ENCODE results near the gene MRPL10.

The MRPL10 gene

DNA sequence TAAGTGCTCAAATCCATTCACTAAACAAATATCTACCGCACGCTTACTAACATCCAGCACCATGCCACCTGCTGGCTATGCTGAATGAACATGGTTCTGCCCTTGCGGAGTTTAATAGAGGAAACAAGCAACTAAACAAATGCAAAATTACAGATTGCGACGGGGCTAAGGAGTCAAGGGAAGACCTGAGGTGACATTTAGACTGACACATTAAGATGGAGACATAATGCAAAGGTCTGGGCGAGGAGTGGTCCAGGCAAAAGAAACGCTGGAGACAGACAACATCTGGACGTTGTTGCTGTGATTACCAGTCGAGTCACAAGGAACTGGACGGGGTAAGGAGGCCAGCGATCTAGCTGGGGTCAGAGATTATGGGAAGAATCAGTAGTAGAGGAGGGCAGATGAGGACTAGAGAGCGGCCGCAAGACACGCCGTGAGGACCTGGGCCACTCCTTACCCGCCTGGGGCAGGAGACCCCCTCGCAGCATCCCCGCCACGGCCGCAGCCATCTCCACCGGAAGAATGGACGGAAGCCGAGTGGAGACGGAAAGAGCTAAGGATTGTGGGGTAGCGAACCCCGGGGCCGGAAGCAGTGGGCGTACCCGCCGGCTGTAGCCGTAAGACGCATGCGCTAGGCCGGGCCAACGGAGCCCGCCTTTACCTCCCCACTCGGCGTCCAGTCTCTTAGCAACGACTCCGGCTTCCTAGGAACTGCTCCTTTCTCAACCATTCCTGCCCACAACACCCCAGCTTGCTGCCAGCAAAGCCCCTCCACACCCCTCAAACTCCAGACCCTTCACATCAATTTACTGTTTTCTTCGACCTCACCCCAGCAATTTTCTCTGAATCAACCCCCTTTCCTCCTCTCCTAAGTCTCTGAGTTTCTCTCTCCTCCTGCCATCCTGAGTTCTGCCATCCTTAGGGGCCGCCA is at the start of gene MRPL10, which contains the start of gene LRRC46:
Gene MRPL10 (minus strand): TSS at position 539 of the 931 bp plus-strand sequence. CDS start 30 bp downstream, at position 509.
Gene LRRC46 (plus strand): TSS at position 668 of the 931 bp plus-strand sequence. CDS start 320 bp downstream, outside the sequence.
- DNase-seq: peak; percentile 85 to 95

DNA sequence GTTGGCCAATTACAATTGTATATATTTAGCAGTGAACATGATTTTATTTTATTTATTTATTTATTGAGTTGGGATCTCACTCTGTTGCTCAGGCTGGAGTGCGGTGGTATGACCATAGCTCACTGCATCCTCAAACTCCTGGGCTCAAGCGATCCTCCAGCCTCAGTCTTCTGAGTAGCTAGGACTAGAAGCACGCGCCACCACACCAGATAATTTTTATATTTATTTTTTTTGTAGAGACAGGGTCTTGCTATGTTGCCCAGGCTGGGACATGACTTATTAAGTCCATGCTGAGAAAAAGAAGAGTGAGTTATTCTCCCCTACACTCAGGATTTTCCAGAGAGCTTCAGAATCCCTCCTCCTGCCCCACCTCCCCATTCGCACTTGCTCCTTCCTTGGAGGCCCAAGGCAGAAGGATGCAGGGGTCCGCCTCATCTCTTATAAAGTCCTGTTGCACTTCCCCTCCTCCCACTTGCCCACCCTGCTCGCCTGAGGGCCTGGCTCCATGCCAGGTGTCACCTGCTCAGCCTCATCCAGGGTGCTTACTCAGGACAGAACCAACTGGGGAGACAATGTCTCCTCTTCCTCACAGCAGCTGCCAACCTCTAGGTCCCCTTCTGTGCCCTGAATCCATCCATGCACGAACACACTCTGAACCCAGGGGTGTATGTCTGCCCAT is 48.6 kb upstream of the MRPL10 start:
- DNase-seq: peak in 1 of 2 experiments; percentile 25

DNA sequence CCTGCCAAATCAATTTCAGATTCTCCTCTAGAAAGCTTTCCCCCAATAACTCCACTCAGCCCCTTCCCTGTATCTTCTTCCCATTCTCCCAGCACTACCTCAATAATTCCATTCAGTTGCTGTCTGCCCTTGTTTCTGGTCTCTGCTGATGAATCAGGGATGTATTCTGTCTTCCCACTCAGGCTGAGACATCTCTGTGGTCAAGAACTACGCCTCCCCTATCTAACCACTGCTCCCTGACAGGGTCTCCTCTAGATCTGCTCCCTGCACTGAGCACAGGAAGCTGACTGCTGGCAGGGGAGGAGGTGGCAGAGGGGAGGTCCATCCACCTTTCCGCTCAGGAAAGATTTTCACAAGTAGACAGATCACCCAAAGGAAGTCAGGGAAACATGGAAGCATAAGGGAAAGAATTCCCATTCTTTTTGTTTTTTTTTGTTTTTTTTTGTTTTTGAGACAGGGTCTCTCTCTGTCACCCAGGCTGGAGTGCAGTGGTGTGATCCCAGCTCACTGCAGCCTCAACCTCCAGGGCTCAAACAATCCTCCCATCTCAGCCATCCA is 47.8 kb upstream of the MRPL10 start:
- no peak for DNase-seq

DNA sequence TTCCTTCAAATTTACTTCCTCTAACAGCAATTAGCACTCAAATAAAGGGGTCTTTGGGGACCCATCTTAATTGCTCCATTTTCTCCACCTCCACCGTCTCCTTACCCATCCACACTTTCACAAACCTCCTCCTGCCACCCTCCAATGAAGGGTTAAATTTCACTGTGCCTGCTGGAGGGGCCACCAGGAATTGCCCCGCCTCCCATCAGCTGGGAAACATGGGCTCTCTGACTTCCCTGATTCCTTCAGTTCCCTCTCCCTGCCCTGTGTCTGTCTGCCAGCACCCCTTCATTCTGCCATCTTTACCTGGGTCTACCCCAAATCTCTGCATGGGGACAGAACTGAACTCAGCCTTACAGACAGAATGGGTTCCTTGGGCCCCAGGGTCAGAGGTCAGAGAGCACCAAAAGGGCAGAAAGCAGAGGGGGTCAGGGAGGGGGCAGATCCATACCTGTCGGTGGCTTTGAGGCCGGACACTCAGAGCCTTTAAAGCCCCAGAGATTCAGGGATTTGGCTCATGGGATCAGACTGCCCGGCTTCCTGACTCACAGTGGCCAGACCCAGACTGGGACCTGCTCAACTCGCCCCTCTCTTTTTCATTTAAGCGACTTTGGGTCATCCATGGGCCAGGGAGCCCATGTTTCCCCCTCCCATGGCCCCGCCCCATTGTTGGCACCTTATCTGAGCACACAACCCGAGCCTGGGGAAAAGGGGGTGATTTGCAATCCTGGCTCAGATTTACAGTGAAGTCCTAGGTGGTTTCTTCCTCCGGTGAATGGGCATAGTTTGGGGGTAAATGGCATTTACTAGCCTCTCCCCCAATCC is 47.1 kb upstream of the MRPL10 start:
- DNase-seq: no peak

DNA sequence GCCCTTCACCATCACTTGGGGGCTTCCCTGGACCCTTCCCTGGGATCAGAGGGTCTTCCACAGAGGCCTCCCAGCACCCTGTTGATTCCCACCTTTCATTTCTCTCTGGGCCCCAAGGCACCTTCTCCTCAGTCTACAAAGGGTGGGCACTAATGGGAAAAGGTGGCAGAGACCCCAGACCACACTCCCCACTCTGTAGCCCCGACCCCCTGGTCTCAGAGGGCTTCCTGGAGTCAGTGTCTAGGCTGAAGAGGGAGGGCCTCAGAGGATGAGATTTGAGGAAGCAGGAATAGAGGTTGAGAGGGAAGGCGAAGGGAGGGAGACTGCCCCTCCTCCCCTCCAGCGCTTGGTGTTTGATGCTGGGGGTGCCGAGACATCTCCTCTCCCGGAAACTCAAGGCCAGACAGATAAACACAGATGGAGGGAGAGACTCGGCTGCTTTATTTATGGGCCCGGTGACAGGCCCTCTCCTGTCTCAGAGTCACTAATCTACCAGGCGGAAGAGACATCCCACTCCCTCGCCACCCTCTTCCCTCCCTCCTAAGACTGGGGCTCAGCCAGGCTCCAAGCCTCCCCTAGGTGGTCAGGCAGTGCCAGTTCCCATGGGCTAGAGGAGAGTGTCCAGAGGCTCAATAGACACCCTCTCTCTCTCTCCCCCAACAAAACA is 46.2 kb upstream of the MRPL10 start:
- no peak for DNase-seq

DNA sequence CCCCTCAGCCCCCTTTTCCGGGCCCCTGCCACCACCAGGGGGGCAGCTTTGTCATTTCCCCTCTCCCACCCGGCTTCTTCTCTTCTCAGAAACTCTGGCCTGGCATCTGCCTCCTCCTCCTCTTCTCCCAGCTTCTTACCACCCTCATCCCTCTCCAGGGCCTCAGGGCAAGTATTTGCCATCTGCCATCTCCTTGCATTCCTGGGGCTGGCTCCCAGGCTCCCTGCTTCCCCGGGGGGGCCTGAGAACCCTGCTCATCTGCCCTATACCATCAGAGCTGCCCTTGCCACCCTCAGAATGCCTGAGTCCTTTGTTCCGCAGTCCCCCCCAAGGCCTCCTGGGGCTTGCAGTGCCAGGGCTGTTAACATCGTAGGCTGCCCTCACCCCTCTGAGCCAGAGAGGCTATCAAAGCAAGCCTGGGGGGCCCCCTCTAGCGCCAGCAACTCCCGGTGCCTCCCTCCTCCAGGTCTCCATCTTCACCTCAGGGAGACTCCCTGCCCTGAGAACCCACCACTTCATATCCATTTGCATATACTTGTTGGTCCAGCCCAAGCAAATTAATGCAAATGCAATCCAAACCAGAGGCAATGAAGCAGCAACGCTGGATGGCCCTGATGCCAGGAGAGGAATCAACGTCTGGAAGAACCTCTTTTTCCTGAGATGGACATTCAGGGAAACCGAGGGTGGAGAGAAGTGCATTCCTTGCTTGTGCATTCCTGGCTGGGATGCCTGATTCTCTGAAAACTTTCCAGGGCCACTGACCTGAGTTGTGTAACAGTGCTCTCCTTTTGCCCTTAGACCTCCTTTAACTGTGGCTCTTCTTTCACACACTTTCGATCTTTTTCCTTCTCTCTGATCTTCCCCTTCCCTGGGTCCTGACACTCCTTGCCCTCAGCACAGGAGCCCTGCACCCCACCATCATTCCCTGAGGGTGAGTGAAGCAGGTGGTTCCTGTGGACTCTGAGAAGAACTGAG is 44.0 kb upstream of the MRPL10 start:
- peak; percentile 94 to 97 for DNase-seq

DNA sequence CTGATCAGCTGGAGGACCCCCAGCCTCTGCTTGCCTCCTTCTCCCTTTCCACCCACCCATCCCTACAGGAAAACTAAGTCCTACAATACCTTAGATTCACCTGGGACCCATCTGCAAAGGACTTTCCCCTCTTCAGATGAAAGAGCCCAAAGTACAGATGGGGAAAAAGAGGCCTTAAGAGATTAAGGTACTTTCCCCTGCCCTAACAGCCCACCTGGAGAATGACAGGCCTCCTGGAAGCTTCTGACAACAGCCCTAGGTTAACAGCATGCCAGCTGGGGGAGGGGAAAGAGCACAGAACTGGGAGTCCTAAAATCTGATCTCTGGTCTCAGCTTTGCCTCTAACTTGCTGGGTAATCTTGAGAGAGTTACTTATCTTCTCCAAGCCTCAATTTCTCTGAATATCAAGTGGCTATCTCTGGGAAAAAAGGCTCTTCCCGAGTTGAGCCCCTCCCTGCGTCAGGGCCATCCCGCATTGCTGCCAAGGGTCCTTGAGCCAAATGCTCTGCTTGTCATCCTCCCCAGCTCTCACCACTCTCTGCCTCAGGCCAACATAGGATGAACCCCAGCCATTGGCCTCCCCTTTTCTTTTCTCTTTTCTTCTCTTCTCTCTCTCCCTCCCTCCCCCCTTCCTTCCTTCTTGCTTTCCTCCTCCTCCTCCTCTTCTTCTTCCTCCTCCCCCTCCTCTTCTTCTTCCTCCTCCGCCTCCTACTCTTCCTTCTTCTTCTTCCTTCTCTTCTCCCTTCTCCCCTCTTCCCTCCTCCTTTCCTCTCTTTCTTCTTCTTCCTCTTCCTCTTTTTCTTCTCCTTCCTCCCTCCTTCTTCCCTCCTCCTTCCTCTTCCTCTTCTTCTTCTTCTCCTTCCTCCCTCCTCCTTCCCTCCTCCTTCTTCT is 42.1 kb upstream of the MRPL10 start:
- DNase-seq: no peak

DNA sequence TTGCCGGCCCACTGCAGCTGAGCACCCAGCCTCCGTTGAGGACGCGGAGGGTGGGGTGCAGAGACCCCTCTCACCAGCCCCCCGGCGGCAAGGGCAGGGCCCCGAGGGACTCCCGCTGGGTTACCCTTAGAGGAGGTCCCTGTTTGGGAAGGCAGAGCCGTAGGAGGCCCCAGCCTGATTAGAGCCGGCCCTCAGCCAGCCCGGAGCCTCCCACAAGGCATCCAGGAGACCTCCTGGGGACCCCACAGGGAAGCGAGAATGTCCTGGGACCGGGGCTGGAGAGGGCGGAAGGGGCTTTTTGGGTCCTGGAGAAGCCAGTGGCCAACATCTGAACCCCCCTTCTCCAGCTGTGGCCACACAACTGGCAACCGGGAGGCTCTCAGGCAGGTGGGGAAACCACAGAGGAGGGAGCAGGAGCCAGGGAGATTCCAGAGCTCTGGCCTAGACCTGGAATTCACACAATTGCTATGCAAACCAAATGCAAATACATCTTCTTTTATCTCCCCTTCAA is 41.4 kb upstream of the MRPL10 start:
- no peak for DNase-seq

DNA sequence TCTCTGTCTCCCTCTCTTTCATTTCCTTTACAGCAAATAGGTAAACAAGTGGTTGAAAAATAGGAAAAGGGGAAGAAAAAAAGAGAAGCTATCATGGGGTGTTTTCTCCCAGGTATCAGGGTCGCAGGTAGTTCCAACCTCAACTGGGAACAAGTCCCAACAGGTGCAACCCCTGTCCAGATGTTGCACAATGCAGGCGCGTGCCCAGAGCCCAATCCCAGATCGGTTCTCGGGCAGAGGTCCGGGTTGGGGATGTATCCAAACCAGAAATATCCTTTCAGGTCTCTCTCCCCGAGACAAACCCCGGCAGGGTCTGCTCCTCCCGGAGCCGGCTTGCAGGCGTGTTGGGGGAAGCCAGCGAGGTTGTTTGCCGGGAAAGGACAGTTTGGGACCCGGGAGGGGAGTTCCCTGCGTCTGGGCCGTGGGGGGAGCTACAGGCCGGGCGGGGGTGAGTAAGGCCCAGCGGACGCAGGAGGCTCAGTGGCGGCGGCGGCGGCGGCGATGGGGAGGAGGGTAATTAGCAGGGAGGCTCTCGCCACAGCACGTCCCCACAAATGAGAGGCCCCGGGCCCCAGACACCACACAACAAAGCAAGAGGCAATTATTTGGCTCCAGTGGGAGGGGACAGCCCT is 40.8 kb upstream of the MRPL10 start:
- DNase-seq: no peak

DNA sequence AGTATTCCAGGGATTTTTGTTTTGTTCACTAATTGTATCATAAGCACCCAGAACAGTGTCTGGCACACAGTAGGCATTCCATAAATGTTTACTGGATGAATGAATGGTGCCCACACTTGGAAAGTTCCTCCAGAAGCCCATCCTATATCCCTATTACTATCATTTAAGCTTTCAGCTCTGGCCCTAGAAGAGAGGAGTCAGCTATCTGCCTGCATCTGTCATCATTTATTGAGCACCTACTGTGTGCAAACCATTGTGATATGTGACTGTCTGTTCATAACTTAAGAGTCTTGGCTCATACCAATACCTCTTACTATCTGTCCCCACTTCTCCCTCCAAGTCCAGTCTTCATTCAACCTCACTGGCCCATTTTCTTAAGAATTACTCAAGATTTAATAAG is 39.7 kb upstream of the MRPL10 start:
- DNase-seq: no peak

DNA sequence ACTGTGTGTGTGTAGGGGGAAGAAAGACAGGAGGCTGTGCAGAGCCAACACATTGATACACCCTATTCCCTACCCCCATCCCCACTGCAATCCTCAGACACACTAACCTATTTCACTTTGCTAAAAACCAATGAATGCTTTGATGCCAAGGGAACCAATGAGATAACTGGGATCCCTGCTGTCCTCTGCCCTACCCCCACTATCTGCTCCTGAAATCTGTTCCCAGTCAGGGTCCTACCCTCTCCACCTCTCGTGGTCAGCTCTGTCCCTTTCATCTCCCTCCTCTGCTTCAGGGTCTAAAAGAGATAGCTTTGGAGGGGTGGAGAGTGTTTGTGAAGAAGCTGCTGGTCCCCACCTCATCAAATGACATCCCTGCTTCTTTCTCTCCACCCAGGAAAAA is 38.7 kb upstream of the MRPL10 start:
- DNase-seq: no peak

DNA sequence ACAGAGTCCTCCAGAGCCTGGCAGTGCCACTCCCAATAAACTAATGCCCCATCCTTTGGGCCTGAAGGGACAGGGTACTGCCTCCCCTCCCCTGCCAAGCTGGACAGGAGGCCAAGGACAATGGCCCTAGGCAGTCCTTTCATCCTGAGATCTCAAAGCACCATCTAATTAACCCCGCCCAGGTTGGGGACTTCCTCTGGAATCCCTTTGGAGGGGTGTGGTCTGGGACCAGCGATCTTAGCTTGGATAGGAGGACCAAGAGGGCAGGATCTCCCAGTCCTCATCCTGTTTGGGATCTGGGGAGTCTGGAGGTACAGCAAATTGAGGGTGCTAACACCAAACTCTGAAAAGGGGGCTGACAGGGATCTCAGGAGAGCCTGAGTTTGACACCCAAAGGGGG is 37.8 kb upstream of the MRPL10 start:
- no peak for DNase-seq

DNA sequence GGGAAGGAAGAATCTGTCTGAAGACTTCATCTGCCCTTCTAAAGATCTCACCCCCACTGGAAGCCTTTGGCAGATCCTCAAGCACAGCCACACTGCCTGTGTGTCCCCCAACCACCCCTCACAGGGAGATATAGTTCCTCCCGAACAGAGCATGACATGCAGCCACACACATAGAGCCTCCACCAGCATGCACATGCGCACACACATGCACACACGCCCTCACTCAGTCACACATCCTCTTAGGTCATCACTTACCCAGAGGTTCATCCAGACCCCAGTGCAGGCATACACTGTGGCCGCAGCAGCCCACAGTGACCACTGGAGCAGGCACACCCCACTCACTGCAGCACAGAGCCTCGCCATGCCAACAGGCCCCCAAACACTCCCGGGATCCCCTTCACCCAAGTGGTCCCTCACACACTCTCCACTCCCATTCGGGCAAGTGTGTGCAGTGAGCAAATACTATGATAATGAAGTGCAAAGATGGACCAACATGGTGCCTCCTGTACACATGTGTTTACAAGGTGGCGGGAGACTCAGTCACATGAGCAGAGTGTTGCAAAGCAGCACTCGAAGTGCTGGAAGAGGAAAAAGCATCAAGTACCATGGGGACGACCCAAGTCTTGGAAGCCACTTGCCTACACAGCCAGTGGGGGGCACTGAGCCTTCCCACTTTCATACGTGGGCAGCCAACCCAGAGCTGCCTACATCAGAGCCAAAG is 36.6 kb upstream of the MRPL10 start:
- no peak for DNase-seq

DNA sequence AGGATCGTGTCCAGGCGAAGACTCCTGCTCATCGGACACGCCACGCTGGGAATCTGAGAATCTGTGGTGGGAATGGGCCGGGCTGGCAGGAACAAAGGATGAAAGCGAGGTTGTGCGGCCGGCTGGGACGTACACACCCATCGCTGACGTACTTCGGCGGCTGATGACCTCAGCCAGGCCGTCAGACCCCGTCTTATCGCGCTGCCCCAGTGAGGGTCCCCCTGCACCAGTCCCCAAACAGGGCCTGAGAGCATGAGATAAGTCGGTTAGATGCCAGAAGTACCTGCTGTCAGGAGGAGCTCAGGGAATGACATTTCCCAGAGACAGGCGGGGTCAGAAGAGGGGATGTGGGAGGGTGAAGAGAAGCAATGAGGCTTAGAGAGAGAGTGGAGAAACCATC is 35.6 kb upstream of the MRPL10 start:
- no peak for DNase-seq

DNA sequence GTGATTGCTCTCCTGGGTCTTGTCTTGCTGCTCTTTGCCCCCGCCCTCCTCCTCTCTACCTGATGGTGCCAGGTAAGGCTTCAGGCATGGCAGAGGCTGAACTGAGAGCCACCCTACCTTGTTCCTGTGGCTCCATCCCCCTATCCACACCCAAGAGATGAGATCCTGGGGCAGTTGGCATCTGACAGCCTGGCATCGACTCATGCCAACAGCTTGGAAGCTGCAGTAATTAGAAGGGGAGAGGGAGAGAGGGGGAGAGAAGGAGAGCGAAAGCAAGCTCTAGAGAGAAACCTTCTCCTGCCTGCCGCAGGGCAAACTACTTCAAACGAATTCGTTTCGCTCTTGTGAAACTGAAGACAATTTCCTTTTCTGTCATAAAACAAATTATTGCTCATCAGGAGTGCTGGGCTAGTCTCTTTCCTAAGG is 33.5 kb upstream of the MRPL10 start:
- no peak for DNase-seq

DNA sequence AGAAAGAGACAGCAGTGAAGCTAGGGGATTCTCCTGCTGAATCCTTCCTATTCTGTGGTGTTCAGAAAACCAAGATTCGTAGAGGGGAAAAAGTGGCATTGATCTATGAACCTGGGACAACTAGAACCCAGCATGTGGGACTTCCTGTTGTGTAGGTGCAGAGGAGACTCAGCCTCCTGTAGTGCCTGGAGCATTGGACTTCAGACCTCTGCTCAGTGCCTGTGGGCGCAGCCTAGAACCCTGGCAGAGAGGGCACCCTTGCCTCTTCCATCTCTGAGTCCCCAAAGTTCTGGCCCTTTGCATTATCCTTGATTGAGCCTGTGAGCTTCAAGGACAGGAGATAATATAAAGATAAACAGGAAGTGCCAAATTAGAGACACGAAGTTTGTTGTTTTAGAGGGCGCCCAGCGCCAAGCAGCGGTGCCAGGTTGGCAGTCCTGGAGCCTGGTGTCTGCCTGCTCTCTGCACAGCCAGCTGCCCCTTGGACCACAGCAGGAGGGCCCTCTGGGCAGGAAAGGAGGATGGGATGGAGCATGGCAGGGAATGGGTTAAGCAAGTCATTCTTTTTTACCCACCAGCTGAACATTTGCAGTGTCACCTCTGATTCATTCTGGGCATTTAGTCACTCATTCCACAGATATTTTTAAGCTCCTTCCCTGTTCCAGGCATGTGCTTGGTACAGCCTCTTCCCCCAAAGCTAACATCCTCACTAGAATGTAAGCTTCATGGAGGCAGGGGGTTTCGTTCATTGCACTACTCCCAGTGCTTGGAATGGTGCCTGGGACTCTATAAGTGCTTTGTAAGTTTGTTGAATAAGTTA is 31.5 kb upstream of the MRPL10 start:
- DNase-seq: no peak

DNA sequence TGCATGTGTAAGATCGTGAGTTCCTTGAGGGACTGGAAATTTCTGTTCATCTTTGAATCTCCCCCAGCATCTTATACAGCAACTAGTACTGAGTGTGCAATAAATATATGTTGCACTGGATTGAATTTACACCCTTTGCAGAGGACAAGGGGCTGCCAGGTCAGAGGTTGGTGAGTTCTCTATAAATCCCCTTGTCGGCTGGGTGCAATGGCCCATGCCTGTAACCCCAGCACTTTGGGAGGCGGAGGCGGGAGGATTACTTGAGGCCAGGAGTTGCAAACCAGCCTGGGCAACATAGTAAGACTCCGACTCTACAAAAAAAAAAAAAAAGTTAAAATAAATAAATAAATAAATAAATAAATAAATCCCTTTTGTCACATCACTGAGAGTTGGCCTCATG is 29.0 kb upstream of the MRPL10 start:
- DNase-seq: no peak
